Fibroblast of mammary gland (primary cell): ENCODE measurements around the gene RBMS3.

Experiments used
- DNase-seq: peaks from one replicate; pipeline ENCODE4 v3.0.0-alpha.2; 2010; ENCODE audit warnings: low read depth
- H3K4me3 ChIP-seq: 2 replicates; pipeline ENCODE4 v1.5.1; 2011; ENCODE audit warnings: low read depth, mild to moderate bottlenecking, low read length, moderate library complexity; ENCODE audit not compliant: control insufficient read depth
- CTCF ChIP-seq: conservative IDR thresholded peaks from 2 replicates; pipeline ENCODE4 v1.5.1; 2011; ENCODE audit warnings: low read depth, low read length, inconsistent platforms; ENCODE audit not compliant: control insufficient read depth, insufficient read depth

The RBMS3 gene

GRCh38 chr3:29481249-29481648 is 200.4 kb downstream of the RBMS3 start:
- TF ChIP-seq CTCF, result no peak
- DNase-seq, result no peak
- H3K4me3 ChIP-seq, result no peak overlapping the region

- no peak for TF ChIP-seq CTCF
- no peak for DNase-seq
- no peak overlapping the region for H3K4me3 ChIP-seq
These were observed 201.3 kb downstream of the RBMS3 start for GRCh38 chr3:29481969-29482767.

- no peak overlapping the region for H3K4me3 ChIP-seq
- DNase-seq, result no peak
- TF ChIP-seq CTCF, result no peak
These were observed 203.8 kb downstream of the RBMS3 start for GRCh38 chr3:29484633-29485032.

GRCh38 chr3:29486096-29486495 is 205.2 kb downstream of the RBMS3 start:
- DNase-seq, result peak; percentile 81
- no peak for TF ChIP-seq CTCF
- H3K4me3 ChIP-seq, result no peak overlapping the region

- no peak overlapping the region for H3K4me3 ChIP-seq
- no peak for TF ChIP-seq CTCF
- no peak for DNase-seq
These were observed 206.0 kb downstream of the RBMS3 start for GRCh38 chr3:29486917-29487316.

GRCh38 chr3:29488922-29489321 is 208.1 kb downstream of the RBMS3 start:
- no peak overlapping the region for H3K4me3 ChIP-seq
- DNase-seq, result peak; percentile 11
- no peak for TF ChIP-seq CTCF

- no peak for TF ChIP-seq CTCF
- DNase-seq, result peak; percentile 45
- no peak overlapping the region for H3K4me3 ChIP-seq
These were observed 212.2 kb downstream of the RBMS3 start for GRCh38 chr3:29493109-29493508.
